OCI-LY3 (cell line): Measurements from ENCODE around the gene HCAR2.
"Not testable (repeated sequence)": the region's sequence is repeated elsewhere in the genome, so short reads cannot be mapped to it uniquely, and the experiment has no call there.

Source experiments
- H2AFZ ChIP-seq: fragments of 200-600, 300-600 bp; shearing (Covaris generic); 2 replicates; pipeline ENCODE4 v1.6.0; 2014; ENCODE audit warnings: antibody characterized with exemption, low read depth, low read length
- H3K27ac ChIP-seq: fragments of 200-600, 300-600 bp; sonication (generic); 2 replicates; pipeline ENCODE4 v1.5.1; 2014; ENCODE audit warnings: mild to moderate bottlenecking, low read length, moderate library complexity, mixed read lengths
- H3K27me3 ChIP-seq: fragments of 200-600, 300-600 bp; sonication (generic); 2 replicates; pipeline ENCODE4 v1.6.1; 2014; ENCODE audit warnings: low read depth, low read length, mixed read lengths
- H3K36me3 ChIP-seq: fragments of 200-600, 300-600 bp; sonication (generic); replicated peaks from 2 replicates; pipeline ENCODE3; 2014; ENCODE audit warnings: low read depth, low read length, mixed read lengths
- H3K4me1 ChIP-seq: fragments of 300-600, 200-600 bp; sonication (generic); 2 replicates; pipeline ENCODE4 v1.6.1; 2014; ENCODE audit warnings: low read length, mixed read lengths
- H3K4me2 ChIP-seq: fragments of 200-600, 300-600 bp; sonication (generic); 2 replicates; pipeline ENCODE4 v1.6.1; 2014; ENCODE audit warnings: low read length, mixed read lengths
- H3K4me3 ChIP-seq: fragments of 300-600, 200-600 bp; sonication (generic); 2 replicates; pipeline ENCODE4 v1.5.1; 2014; ENCODE audit warnings: antibody characterized with exemption, mild to moderate bottlenecking, low read length, moderate library complexity
- H3K79me2 ChIP-seq: fragments of 300-600, 200-600 bp; shearing (Covaris generic); 2 replicates; pipeline ENCODE4 v1.6.1; 2014; ENCODE audit warnings: mild to moderate bottlenecking, low read length, mixed read lengths
- H3K9ac ChIP-seq: fragments of 300-600, 200-600 bp; shearing (Covaris generic); 2 replicates; pipeline ENCODE4 v1.6.0; 2014; ENCODE audit warnings: mild to moderate bottlenecking, low read length, moderate library complexity
- H3K9me3 ChIP-seq: fragments of 200-600, 300-600 bp; shearing (Covaris generic); 2 replicates; pipeline ENCODE4 v1.6.1; 2014; ENCODE audit warnings: low read length, mixed read lengths; ENCODE audit not compliant: insufficient read depth
- H4K20me1 ChIP-seq: fragments of 200-600, 300-600 bp; sonication (generic); 2 replicates; pipeline ENCODE4 v1.6.1; 2016; ENCODE audit warnings: low read length, mixed read lengths; ENCODE audit not compliant: insufficient read depth
- EZH2phosphoT487 ChIP-seq: fragments of 200-600 bp; shearing (Covaris generic); IDR thresholded peaks from 2 replicates; pipeline ENCODE4 v1.6.1; 2018; ENCODE audit warnings: antibody characterized with exemption, mixed run types, low read depth
- TF ChIP-seq, protein P1 (sequence below): fragments of 200-600, 300-600 bp; sonication (generic); IDR thresholded peaks from 2 replicates; pipeline ENCODE4 v1.5.1; 2014; ENCODE audit warnings: antibody characterized with exemption, low read length, low read depth

Gene HCAR2

DNA sequence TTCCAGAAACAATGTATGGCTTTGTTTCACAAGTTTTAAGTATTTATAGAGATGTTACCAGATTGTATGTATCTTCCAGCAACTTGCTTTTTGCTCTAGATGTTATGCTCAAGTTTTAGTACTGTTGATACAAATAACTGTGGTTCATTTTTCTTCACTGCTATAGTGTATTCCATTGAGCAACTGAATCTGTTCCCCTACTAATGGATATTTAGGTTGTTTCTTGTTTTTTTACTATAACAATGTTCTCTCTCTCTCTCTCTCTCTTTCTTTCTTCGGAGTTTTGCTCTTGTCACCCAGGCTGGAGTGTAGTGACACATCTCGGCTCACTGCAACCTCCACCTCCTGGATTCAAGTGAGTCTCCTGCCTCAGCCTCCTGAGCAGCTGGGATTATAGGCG, 16.6 kb downstream of the HCAR2 start:
- no peak overlapping the region for H3K4me3 ChIP-seq
- TF ChIP-seq, protein P1, sequence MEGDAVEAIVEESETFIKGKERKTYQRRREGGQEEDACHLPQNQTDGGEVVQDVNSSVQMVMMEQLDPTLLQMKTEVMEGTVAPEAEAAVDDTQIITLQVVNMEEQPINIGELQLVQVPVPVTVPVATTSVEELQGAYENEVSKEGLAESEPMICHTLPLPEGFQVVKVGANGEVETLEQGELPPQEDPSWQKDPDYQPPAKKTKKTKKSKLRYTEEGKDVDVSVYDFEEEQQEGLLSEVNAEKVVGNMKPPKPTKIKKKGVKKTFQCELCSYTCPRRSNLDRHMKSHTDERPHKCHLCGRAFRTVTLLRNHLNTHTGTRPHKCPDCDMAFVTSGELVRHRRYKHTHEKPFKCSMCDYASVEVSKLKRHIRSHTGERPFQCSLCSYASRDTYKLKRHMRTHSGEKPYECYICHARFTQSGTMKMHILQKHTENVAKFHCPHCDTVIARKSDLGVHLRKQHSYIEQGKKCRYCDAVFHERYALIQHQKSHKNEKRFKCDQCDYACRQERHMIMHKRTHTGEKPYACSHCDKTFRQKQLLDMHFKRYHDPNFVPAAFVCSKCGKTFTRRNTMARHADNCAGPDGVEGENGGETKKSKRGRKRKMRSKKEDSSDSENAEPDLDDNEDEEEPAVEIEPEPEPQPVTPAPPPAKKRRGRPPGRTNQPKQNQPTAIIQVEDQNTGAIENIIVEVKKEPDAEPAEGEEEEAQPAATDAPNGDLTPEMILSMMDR = no peak
- no peak for TF ChIP-seq EZH2phosphoT487
- no peak overlapping the region for H3K9ac ChIP-seq
- H3K9me3 ChIP-seq = no peaks in the 10 kb centered on the region
- no peaks in the 10 kb centered on the region for H4K20me1 ChIP-seq
- no peak overlapping the region for H3K4me2 ChIP-seq
- H2AFZ ChIP-seq = no peak overlapping the region
- H3K36me3 ChIP-seq = no peaks in the 10 kb centered on the region
- H3K4me1 ChIP-seq = peaks cover 2% of the 10 kb centered on the region; the same call in 1 of the 2 replicates
- no peak overlapping the region for H3K27ac ChIP-seq
- no peaks in the 10 kb centered on the region for H3K27me3 ChIP-seq
- H3K79me2 ChIP-seq = no peaks in the 10 kb centered on the region

DNA sequence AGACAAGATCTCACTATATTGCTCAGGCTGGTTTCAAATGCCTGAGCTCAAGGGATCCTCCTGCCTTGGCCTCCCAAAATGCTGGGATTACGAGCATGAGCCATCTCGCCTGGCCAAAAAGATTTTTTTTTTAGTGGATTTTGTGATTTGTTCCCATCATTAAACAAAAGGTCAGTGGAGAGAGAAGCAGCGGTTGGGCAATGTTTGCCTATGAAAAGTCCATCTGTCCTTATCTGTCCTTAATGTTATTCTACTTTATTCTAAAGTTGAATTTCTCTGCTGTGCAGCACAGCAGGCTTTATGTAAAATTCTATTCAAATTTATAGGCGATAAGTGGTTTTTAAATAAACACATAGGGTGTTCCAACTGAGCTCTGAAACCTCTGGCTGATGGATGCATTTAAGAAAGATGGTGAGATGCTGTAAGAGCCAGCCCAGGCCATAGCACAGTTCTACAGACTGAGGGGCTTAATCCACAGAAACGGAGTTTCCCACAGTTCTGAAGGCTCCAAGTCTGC, 18.8 kb downstream of the HCAR2 start:
- H3K36me3 ChIP-seq = no peaks in the 10 kb centered on the region

DNA sequence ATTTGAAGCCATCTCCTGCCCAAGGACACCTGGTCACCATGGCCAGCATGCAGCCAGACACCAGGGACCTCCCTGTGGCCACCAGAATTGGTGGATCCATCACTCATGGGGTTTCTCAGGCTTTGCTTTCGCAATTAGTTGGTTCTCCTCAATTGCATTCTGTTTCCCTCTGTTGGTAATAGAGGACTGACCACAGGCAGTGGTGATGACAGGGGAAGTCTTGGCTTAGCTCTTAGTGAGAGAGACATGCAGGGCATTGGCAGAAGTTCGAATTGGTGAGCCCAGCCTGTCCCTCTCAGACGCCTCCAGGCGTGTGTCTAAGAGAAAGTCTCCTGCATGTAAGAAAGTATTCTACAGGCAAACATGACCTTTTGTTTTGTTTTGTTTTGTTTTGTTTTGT, 21.3 kb downstream of the HCAR2 start:
- Histone ChIP-seq H3K9me3 (no peaks in the 10 kb centered on the region), H3K9ac (no peak overlapping the region), H3K27ac (no peak overlapping the region), H3K79me2 (no peaks in the 10 kb centered on the region), H3K4me2 (no peak overlapping the region), H3K27me3 (no peaks in the 10 kb centered on the region), H4K20me1 (no peaks in the 10 kb centered on the region), H3K4me1 (no peaks in the 10 kb centered on the region), H2AFZ (no peak overlapping the region), H3K36me3 (no peaks in the 10 kb centered on the region), H3K4me3 (no peak overlapping the region)
- TF ChIP-seq EZH2phosphoT487 = no peak

More for the DNA sequence above, 18.8 kb downstream of the HCAR2 start:
- TF ChIP-seq, protein P1 = no peak
- no peak for TF ChIP-seq EZH2phosphoT487
- Histone ChIP-seq H3K4me2 (no peak overlapping the region), H3K27ac (no peak overlapping the region), H3K79me2 (no peaks in the 10 kb centered on the region), H2AFZ (no peak overlapping the region), H3K27me3 (no peaks in the 10 kb centered on the region), H4K20me1 (no peaks in the 10 kb centered on the region), H3K4me3 (no peak overlapping the region), H3K4me1 (no peaks in the 10 kb centered on the region), H3K9ac (no peak overlapping the region), H3K9me3 (no peaks in the 10 kb centered on the region)

GRCh38 chr12:122680989-122681388, 22.2 kb downstream of the HCAR2 start:
- H3K4me1 ChIP-seq, H3K4me3 ChIP-seq, H3K4me2 ChIP-seq, H4K20me1 ChIP-seq, H3K36me3 ChIP-seq, H3K9me3 ChIP-seq, H3K79me2 ChIP-seq, H2AFZ ChIP-seq, H3K9ac ChIP-seq, H3K27ac ChIP-seq, H3K27me3 ChIP-seq: not testable (repeated sequence)

DNA sequence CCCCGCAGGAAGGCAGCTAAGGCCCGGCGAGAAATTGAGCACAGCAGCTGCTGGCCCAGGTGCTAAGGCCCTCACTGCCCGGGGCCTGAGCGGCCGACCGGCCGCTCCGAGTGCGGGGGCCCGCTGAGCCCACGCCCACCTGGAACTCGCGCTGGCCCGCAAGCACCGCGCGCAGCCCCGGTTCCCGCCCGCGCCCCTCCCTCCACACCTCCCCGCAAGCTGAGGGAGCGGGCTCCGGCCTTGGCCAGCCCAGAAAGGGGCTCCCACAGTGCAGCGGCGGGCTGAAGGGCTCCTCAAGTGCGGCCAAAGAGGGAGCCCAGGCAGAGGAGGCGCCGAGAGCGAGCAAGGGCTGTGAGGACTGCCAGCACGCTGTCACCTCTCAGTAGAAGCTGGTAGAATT, 26.4 kb downstream of the HCAR2 start:
- not testable (repeated sequence) for H2AFZ ChIP-seq, H3K27ac ChIP-seq, H3K9me3 ChIP-seq, H3K36me3 ChIP-seq, H3K4me3 ChIP-seq, H3K4me2 ChIP-seq, H3K79me2 ChIP-seq, H3K9ac ChIP-seq, H4K20me1 ChIP-seq, H3K27me3 ChIP-seq, H3K4me1 ChIP-seq

DNA sequence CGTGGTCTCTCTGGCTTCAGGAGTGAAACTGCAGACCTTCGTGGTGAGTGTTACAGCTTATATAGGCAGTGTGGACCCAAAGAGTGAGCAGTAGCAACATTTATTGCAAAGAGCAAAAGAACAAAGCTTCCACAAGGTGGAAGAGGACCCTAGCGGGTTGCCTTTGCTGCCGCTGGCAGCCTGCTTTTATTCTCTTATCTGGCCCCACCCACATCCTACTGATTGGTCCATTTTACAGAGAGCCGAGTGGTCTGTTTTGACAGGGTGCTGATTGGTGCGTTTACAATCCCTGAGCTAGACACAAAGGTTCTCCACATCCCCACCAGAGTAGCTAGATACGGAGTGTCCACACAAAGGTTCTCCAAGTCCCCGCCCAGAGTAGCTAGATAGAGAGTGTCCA, 27.1 kb downstream of the HCAR2 start:
- not testable (repeated sequence) for H3K9me3 ChIP-seq, H3K27ac ChIP-seq, H3K36me3 ChIP-seq, H4K20me1 ChIP-seq, H3K9ac ChIP-seq, H3K79me2 ChIP-seq, H3K4me1 ChIP-seq, H3K4me2 ChIP-seq, H3K4me3 ChIP-seq, H3K27me3 ChIP-seq, H2AFZ ChIP-seq
